ENCODE results near the gene SAYSD1.

The SAYSD1 gene

DNA sequence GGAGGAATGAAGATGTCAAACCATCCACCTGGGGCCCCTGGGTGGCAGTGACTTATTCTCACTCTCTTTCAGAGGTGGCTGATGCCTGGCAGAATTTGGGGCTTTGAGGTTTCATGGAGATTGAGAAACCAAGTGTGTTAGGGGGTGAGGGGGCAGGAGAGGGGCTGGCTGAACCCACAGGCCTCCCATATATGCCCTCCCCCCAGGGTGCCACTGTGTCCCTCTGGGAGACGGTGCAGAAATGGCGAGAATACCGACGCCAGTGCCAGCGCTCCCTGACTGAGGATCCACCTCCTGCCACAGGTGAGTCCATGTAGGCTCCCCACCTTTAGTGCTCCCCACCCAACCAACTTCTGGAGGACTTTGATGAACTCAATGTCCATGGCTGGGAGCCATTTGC is 58.8 kb downstream of the SAYSD1 start:
- DNase-seq: no peak

DNA sequence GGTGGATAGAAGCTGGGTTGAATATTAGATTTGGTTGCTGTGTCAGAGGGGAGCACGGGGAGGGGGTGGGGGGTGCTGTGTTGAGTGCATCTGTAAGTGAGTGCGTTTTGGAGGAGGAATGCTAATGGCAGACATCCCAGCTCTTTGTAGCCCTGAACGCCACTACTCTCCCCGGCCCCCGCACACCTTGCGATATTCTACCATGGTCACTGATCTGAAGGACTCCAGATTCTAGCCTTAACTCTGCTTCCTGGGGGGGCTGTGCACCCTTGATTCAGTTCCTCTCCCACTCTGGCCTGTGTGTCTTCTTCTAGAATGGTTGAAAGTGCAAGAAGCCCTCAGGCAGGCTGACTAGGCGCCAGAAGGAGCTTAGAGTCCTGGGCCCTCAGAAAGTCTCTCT is 59.3 kb downstream of the SAYSD1 start:
- no peak for DNase-seq

DNA sequence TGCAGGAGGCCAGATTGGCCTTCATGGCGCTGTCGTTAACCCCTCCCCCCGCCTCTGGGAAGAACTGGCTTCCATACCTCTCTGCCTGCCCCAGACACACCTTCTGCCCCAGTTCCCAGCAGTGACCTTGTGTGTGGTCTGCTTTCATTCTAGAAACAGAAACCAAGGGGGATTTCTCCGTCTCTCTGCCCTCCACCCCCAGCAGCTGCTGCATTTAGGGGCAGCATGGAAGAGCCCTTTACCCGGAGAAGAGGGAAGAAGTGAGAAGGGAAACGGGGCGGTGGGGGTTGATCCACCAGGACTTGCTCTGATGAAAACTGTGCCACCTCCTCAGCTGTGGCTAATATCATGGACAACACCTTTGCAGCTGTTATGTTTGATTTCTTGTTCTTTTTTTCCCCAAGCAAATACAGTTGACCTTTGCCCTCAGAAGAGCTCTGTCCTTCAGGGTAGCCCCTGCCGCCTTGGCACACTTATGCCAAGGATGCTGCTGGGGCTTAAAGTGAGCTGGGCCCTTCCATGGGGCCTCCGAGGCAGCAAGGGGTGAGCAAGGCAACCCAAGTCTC is 60.3 kb downstream of the SAYSD1 start:
- no peak for DNase-seq

Measured in CD4-positive, alpha-beta T cell treated with Interleukin-17A for 4 hours (primary cell).